Calu3 (cell line): ENCODE measurements around the gene RALGPS1. TPM values are rescaled to one million over a fixed set of nuclear protein-coding genes. Genes with fewer than 3 reads are reported as not detected.

Experiments
- BruUV-seq: library from RNA; stranded (reverse); fragments of 400-500 nt; replicated peaks from 2 replicates; lab custom pipeline; 2021; lab: Mats Ljungman, UMichigan
- CTCF ChIA-PET: fragments of 300-600 bp; sonication (Branson Sonifier 250); formaldehyde crosslinking; loops from one replicate; lab custom pipeline; 2022; ENCODE audit warnings: antibody characterized with exemption; lab: Charles Lee
- DNase-seq: peaks from one replicate; pipeline ENCODE4 v3.0.0; 2022
- H3K27ac Mint-ChIP-seq: one replicate; pipeline ENCODE4 v1.8.0; 2022; ENCODE audit warnings: mixed read lengths; ENCODE audit not compliant: unreplicated experiment
- H3K27me3 Mint-ChIP-seq: one replicate; pipeline ENCODE4 v1.8.0; 2022; ENCODE audit warnings: mixed read lengths; ENCODE audit not compliant: unreplicated experiment
- H3K36me3 Mint-ChIP-seq: one replicate; pipeline ENCODE4 v1.8.0; 2022; ENCODE audit warnings: mild to moderate bottlenecking, moderate library complexity, mixed read lengths; ENCODE audit not compliant: insufficient read depth, unreplicated experiment
- H3K4me1 Mint-ChIP-seq: one replicate; pipeline ENCODE4 v1.8.0; 2022; ENCODE audit warnings: mild to moderate bottlenecking, low read depth, mixed read lengths; ENCODE audit not compliant: unreplicated experiment
- H3K4me3 Mint-ChIP-seq: one replicate; pipeline ENCODE4 v1.8.0; 2022; ENCODE audit warnings: mild to moderate bottlenecking, low read depth, moderate library complexity, mixed read lengths; ENCODE audit not compliant: unreplicated experiment
- H3K9me3 Mint-ChIP-seq: one replicate; pipeline ENCODE4 v1.8.0; 2022; ENCODE audit warnings: low read depth, mixed read lengths; ENCODE audit not compliant: unreplicated experiment
- intact Hi-C: fragments of 100-400 bp; cut with micrococcal nuclease; formaldehyde crosslinking; loops from one replicate; pipeline ENCODE4 v1.10.0; 2022; ENCODE audit not compliant: unreplicated experiment
- total RNA-seq: library from RNA; stranded (reverse); gene quantifications from 2 replicates; pipeline ENCODE4 v1.2.3, GENCODE V29; 2022
- TF ChIP-seq, protein P1 (sequence below): fragments of 200-600 bp; IDR thresholded peaks from one replicate; pipeline ENCODE4 v1.8.0; 2022; ENCODE audit warnings: antibody characterized with exemption; ENCODE audit not compliant: unreplicated experiment

RALGPS1 gene
- total RNA-seq, 1 experiment from 2014 or later, result 8.3 TPM

DNA sequence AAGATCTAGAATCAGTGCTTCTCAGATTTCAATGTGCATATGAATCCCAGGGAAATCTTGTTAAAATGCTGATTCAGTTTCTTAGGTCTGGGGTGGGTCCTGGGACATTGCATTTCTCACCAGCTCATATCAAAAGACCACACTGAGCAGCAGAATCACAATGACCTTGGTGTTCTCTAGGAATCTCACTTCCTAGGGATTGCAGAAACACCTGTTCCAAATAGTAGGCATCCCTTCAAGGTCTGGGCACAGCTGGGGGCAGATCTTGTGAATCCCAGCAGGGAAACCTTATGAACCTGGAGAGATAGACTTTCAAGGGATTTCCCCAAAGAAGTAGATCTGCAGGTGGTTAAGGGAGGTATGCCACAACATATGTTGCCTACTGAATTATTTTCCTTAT is 341.1 kb downstream of the RALGPS1 start:
- no peak for DNase-seq
- no peaks in the 10 kb centered on the region for H3K4me1 Mint-ChIP-seq
- TF ChIP-seq, protein P1, sequence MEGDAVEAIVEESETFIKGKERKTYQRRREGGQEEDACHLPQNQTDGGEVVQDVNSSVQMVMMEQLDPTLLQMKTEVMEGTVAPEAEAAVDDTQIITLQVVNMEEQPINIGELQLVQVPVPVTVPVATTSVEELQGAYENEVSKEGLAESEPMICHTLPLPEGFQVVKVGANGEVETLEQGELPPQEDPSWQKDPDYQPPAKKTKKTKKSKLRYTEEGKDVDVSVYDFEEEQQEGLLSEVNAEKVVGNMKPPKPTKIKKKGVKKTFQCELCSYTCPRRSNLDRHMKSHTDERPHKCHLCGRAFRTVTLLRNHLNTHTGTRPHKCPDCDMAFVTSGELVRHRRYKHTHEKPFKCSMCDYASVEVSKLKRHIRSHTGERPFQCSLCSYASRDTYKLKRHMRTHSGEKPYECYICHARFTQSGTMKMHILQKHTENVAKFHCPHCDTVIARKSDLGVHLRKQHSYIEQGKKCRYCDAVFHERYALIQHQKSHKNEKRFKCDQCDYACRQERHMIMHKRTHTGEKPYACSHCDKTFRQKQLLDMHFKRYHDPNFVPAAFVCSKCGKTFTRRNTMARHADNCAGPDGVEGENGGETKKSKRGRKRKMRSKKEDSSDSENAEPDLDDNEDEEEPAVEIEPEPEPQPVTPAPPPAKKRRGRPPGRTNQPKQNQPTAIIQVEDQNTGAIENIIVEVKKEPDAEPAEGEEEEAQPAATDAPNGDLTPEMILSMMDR, result no peak
- BruUV-seq, result no TSS peak
- H3K36me3 Mint-ChIP-seq, result no peaks in the 10 kb centered on the region
- intact Hi-C loops, result no loop called here
- CTCF ChIA-PET, result no interaction called here
- H3K9me3 Mint-ChIP-seq, result no peaks in the 10 kb centered on the region
- H3K27me3 Mint-ChIP-seq, result no peaks in the 10 kb centered on the region
- H3K27ac Mint-ChIP-seq, result no peak overlapping the region
- H3K4me3 Mint-ChIP-seq, result no peak overlapping the region

DNA sequence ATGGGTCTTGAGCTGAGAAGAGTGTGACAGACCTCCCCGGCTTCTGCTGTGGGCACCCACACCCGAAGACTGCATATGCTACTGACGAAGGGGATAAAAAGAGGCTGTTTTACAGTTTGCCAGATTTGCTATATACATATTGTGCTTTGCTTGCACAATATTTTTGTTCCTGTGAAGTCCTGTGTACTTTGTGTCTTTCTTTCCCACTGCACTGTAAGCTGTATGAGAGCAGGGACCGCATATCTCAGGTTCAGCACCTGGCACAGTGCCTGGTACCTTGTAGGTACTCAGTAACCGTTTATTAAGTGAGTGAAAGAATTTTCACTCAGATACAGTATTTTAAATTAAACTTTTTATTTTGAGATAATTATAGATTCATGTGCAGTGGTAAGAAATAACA is 341.7 kb downstream of the RALGPS1 start:
- no TSS peak for BruUV-seq
- TF ChIP-seq, protein P1, result no peak
- Mint-ChIP-seq H3K36me3 (no peaks in the 10 kb centered on the region), H3K4me1 (no peaks in the 10 kb centered on the region), H3K9me3 (no peaks in the 10 kb centered on the region), H3K27ac (no peak overlapping the region), H3K27me3 (no peaks in the 10 kb centered on the region), H3K4me3 (no peak overlapping the region)
- CTCF ChIA-PET, result no interaction called here
- intact Hi-C loops, result no loop called here
- no peak for DNase-seq

DNA sequence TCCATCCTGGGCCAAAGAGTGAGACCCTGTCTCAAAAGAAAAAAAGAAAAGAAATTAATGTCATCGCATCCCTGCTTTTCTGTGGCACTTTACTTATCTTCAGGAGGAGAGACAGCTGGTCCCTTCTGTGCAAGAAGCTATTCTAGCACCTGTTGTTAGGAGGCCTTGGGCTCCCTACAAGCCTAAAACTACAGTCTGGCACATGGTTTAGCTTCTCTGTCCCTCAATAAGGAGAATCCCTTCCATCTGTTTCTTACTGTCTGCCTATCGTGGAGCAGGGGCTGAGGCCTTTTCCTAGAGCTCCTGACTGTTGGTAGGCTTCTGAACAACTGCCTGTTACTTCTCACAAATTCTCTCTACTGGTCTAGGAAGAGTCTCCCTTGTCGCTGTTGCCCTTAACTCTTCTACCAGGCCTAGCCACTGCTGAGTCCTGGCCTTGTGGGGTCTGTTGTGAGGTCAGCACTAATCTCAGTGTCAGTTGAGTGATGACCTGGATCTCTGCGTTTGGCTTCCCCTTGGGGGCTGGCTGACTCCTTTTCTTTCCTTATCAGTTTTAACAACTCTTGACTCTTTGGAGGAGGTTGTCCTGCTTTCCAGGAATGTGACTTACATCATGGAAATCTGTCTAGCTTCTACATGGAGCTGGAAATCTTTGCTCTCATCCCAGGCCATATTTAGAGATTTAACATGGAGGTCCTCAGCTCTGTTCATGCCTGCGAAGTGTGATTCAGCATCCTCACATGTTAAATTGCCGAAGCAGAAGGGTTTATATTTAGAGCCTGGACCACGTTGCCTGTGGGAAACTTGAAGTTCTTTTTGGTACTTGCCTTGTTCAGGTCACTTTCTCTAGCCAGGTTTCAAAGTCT is 344.3 kb downstream of the RALGPS1 start:
- H3K4me1 Mint-ChIP-seq, result no peaks in the 10 kb centered on the region
- TF ChIP-seq, protein P1, result no peak
- BruUV-seq, result no TSS peak
- CTCF ChIA-PET, result no interaction called here
- no peaks in the 10 kb centered on the region for H3K27me3 Mint-ChIP-seq
- no peak overlapping the region for H3K4me3 Mint-ChIP-seq
- no peak for DNase-seq
- H3K9me3 Mint-ChIP-seq, result no peaks in the 10 kb centered on the region
- H3K27ac Mint-ChIP-seq, result no peak overlapping the region
- intact Hi-C loops, result no loop called here
- H3K36me3 Mint-ChIP-seq, result no peaks in the 10 kb centered on the region

DNA sequence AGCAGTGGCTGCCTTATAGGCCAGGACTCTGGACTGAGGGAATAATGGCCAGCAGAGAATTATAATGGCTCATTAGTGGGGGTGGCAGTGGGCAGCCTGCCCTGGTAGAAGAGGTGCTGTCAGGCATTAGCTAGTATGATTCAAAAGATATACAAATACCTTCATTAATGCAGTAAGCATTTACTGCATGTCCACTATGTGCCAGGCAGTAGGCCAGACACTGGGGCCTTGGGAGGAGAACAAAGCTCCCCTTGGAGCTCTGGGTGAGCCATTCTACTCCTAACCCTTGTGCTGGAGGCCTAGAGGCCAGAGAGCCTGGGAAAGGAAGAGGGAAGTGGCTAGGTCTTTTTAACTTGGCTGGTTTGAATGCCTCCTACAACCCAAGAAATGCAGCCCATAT is 348.0 kb downstream of the RALGPS1 start:
- Mint-ChIP-seq H3K36me3 (no peaks in the 10 kb centered on the region), H3K9me3 (no peaks in the 10 kb centered on the region), H3K27ac (no peak overlapping the region), H3K27me3 (no peaks in the 10 kb centered on the region), H3K4me3 (no peak overlapping the region), H3K4me1 (no peaks in the 10 kb centered on the region)
- intact Hi-C loops, result no loop called here
- no TSS peak for BruUV-seq
- TF ChIP-seq, protein P1, result no peak
- CTCF ChIA-PET, result no interaction called here
- no peak for DNase-seq
